Karpas-422 (cell line): ENCODE data around the gene VWF. TPM values are rescaled to one million over a fixed set of nuclear protein-coding genes. Genes with fewer than 3 reads are reported as not detected.

Source experiments
- DNase-seq: peaks from one replicate; pipeline ENCODE4 v3.0.0-alpha.2; 2015
- H2AFZ ChIP-seq: fragments of 200-600 bp; sonication (generic); 2 replicates; pipeline ENCODE4 v1.6.1; 2014; ENCODE audit warnings: antibody characterized with exemption, low read length, mixed read lengths
- H3K27ac ChIP-seq: fragments of 200-600 bp; sonication (generic); 2 replicates; pipeline ENCODE4 v1.5.1; 2014; ENCODE audit warnings: mild to moderate bottlenecking, low read length, moderate library complexity
- H3K27me3 ChIP-seq: fragments of 200-600 bp; sonication (generic); 2 replicates; pipeline ENCODE4 v1.6.1; 2014; ENCODE audit warnings: low read length, mixed read lengths
- H3K36me3 ChIP-seq: fragments of 200-600 bp; sonication (generic); 2 replicates; pipeline ENCODE4 v1.6.1; 2014; ENCODE audit warnings: low read length, mixed read lengths; ENCODE audit not compliant: insufficient read depth
- H3K4me1 ChIP-seq: fragments of 200-600 bp; sonication (generic); 2 replicates; pipeline ENCODE4 v1.6.1; 2014; ENCODE audit warnings: mild to moderate bottlenecking, low read length, mixed read lengths
- H3K4me2 ChIP-seq: fragments of 200-600 bp; sonication (generic); 2 replicates; pipeline ENCODE4 v1.6.1; 2014; ENCODE audit warnings: low read length, low read depth, mild to moderate bottlenecking; ENCODE audit not compliant: poor library complexity, severe bottlenecking
- H3K4me3 ChIP-seq: fragments of 200-600 bp; sonication (generic); 2 replicates; pipeline ENCODE4 v1.5.1; 2014; ENCODE audit warnings: mild to moderate bottlenecking, antibody characterized with exemption, low read length, mixed read lengths
- H3K79me2 ChIP-seq: fragments of 200-600 bp; sonication (generic); 2 replicates; pipeline ENCODE4 v1.6.1; 2014; ENCODE audit warnings: mild to moderate bottlenecking, low read length, mixed read lengths
- H3K9ac ChIP-seq: fragments of 200-600 bp; sonication (generic); 2 replicates; pipeline ENCODE4 v1.6.0; 2014; ENCODE audit warnings: low read length
- H3K9me2 ChIP-seq: fragments of 200-600 bp; sonication (generic), shearing (Covaris generic); replicated peaks from 2 replicates; pipeline ENCODE4 v1.6.0; 2014; ENCODE audit warnings: mild to moderate bottlenecking, low read length, moderate library complexity; ENCODE audit not compliant: insufficient read depth
- H3K9me3 ChIP-seq: fragments of 300-700, 200-600 bp; sonication (generic); 2 replicates; pipeline ENCODE4 v1.6.1; 2014; ENCODE audit warnings: low read length, mixed read lengths
- H4K20me1 ChIP-seq: fragments of 200-600 bp; sonication (generic); 2 replicates; pipeline ENCODE4 v1.6.1; 2014; ENCODE audit warnings: mild to moderate bottlenecking, antibody characterized with exemption, low read length, low read depth; ENCODE audit not compliant: insufficient read depth
- total RNA-seq: library from RNA; depleted of rRNA; stranded (reverse); fragments of >200 nt; shearing (Covaris generic); gene quantifications from 2 replicates; pipeline ENCODE4 v1.2.3, GENCODE V29; 2014; ENCODE audit warnings: low replicate concordance

The VWF gene
- total RNA-seq, 1 experiment from 2014 or later = not detected

DNA sequence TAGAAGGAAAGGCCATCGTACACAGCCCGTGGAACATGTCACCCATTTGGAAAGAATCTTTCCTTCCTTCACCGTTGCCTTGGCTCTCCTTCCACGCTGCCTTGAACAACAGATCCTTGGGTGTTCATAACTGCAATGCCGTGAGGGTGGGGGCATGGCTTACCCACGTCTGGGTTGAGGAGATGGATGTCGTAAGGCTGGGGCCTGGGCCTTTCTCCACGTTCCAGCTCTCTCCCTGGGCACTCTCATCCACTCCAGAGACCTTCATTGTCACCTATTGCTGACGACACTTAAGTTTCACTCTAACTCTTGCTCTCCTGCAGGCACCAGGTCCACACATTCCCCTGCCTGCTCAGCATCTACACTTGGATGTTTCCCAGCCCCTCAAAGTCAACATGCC lies 198.8 kb downstream of the VWF start:
- no peak overlapping the region for H2AFZ ChIP-seq
- H3K79me2 ChIP-seq = no peaks in the 10 kb centered on the region
- H3K4me3 ChIP-seq = no peak overlapping the region
- no peaks in the 10 kb centered on the region for H3K4me1 ChIP-seq
- DNase-seq = no peak
- no peaks in the 10 kb centered on the region for H3K9me2 ChIP-seq
- no peaks in the 10 kb centered on the region for H3K9me3 ChIP-seq
- H3K27ac ChIP-seq = no peak overlapping the region
- no peak overlapping the region for H3K4me2 ChIP-seq
- H4K20me1 ChIP-seq = no peaks in the 10 kb centered on the region
- no peak overlapping the region for H3K9ac ChIP-seq
- H3K27me3 ChIP-seq = no peaks in the 10 kb centered on the region
- no peaks in the 10 kb centered on the region for H3K36me3 ChIP-seq

DNA sequence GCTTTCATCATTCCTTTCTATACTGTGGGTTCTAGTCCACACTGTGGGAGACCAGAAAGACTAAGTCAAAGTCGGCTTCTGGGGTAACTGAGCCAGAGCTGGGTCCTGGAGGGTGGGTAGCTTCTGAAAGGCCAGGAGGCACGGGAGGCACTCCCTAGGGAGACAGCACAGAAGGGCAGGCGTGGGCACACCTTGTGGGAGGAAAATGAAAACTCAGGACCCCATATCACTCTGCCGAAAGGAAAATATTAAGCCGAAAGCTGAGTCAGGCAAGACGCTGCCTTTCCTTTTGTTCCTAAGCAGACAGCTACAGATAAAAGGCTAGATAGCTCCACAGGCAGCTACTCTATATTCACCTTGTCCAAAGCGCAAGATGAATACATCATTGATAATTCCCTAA lies 200.1 kb downstream of the VWF start:
- Histone ChIP-seq H3K4me2 (no peak overlapping the region), H4K20me1 (0 out of 2 replicates have a peak, but pooled peaks cover 3% of the 10 kb centered on the region), H2AFZ (no peak overlapping the region), H3K9ac (no peak overlapping the region), H3K4me1 (no peaks in the 10 kb centered on the region), H3K36me3 (no peaks in the 10 kb centered on the region), H3K9me3 (no peaks in the 10 kb centered on the region), H3K27ac (no peak overlapping the region), H3K27me3 (no peaks in the 10 kb centered on the region), H3K79me2 (no peaks in the 10 kb centered on the region), H3K4me3 (no peak overlapping the region), H3K9me2 (no peaks in the 10 kb centered on the region)
- no peak for DNase-seq

GRCh38 chr12:5923751-5924150 lies 200.7 kb downstream of the VWF start:
- no peaks in the 10 kb centered on the region for H3K79me2 ChIP-seq
- H2AFZ ChIP-seq = no peak overlapping the region
- no peaks in the 10 kb centered on the region for H3K9me2 ChIP-seq
- H3K4me3 ChIP-seq = no peak overlapping the region
- no peak overlapping the region for H3K9ac ChIP-seq
- H3K27ac ChIP-seq = no peak overlapping the region
- H3K9me3 ChIP-seq = no peaks in the 10 kb centered on the region
- H3K4me1 ChIP-seq = no peaks in the 10 kb centered on the region
- no peak for DNase-seq
- H3K36me3 ChIP-seq = no peaks in the 10 kb centered on the region
- H3K27me3 ChIP-seq = no peaks in the 10 kb centered on the region
- no peak overlapping the region for H3K4me2 ChIP-seq
- H4K20me1 ChIP-seq = 0 out of 2 replicates have a peak, but pooled peaks cover 3% of the 10 kb centered on the region

DNA sequence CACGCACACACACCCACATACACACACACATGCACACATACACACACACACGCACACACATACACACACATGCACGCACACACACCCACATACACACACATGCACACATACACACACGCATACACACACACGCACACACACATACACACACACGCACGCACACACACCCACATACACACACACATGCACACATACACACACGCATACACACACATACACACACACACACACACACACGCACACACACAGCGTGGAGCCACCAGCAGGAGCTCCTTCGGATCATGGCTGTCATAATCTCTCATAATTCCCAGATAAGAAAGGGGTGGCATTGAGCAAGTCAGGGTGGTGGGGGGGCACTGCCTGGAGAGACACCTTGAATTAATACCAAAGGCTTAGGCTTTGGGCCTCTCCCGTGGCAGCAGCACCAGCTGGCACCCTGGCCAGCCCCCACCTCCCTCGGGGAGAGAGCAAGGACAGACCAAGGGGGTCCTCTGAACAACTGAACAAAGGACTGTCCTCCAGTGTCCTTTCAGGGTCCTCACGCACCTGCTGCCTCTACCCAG lies 201.3 kb downstream of the VWF start:
- H3K9me2 ChIP-seq = no peaks in the 10 kb centered on the region
- H3K9me3 ChIP-seq = no peaks in the 10 kb centered on the region
- H3K36me3 ChIP-seq = no peaks in the 10 kb centered on the region
- no peak overlapping the region for H2AFZ ChIP-seq
- no peak overlapping the region for H3K9ac ChIP-seq
- H3K4me3 ChIP-seq = no peak overlapping the region
- no peak for DNase-seq
- H3K4me1 ChIP-seq = no peaks in the 10 kb centered on the region
- H4K20me1 ChIP-seq = 0 out of 2 replicates have a peak, but pooled peaks cover 3% of the 10 kb centered on the region
- no peak overlapping the region for H3K4me2 ChIP-seq
- H3K27me3 ChIP-seq = no peaks in the 10 kb centered on the region
- no peak overlapping the region for H3K27ac ChIP-seq
- no peaks in the 10 kb centered on the region for H3K79me2 ChIP-seq

DNA sequence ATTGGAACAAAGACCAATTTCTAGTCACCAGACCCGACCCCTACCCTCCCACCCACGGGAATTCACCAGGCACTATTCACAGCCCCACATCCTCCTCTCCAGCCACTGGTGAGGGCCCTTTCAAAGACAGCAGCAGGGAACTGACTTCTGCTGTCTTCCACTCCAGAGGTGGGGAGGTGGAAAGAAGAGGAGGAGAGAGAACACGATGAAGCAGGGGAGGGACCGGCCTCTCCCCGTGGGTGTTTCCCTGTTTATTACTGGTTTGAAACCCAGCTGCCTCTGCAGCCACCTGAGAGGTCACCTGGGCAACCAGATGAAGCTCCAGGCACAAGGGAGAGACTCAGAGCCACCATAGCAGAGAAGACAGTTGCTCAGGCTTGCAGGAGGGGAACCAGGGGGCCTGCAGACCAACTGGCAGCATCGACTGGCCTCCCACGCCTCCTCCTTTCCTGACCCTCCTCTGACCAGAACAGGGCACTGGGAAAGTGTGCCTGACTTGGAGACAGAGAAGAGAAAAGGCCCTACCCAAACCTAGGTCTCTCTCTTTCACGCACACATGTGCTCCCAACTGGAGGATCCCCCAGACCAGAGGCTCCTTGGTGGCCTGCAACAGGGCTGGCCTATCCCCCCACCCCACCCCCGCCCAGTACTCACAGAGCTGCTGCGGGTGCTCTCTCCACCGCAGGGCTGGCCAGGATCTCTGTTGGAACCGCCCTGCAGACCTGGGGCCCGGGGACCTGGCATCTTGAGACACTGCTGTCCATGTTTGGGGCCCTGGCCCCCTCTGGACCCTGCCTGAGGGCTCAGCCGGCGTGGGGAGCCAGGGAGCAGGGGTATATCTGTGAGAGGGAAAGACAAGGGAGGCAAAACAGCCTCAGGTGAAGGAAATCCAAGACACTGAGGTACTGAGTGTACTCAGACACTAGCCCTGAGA lies 202.2 kb downstream of the VWF start:
- Histone ChIP-seq H3K9me3 (no peaks in the 10 kb centered on the region), H3K9ac (no peak overlapping the region), H3K27me3 (no peaks in the 10 kb centered on the region), H3K27ac (no peak overlapping the region), H3K79me2 (no peaks in the 10 kb centered on the region), H3K4me2 (no peak overlapping the region), H3K9me2 (no peaks in the 10 kb centered on the region), H3K4me1 (no peaks in the 10 kb centered on the region), H4K20me1 (0 out of 2 replicates have a peak, but pooled peaks cover 3% of the 10 kb centered on the region), H2AFZ (no peak overlapping the region), H3K36me3 (no peaks in the 10 kb centered on the region), H3K4me3 (no peak overlapping the region)
- DNase-seq = no peak

DNA sequence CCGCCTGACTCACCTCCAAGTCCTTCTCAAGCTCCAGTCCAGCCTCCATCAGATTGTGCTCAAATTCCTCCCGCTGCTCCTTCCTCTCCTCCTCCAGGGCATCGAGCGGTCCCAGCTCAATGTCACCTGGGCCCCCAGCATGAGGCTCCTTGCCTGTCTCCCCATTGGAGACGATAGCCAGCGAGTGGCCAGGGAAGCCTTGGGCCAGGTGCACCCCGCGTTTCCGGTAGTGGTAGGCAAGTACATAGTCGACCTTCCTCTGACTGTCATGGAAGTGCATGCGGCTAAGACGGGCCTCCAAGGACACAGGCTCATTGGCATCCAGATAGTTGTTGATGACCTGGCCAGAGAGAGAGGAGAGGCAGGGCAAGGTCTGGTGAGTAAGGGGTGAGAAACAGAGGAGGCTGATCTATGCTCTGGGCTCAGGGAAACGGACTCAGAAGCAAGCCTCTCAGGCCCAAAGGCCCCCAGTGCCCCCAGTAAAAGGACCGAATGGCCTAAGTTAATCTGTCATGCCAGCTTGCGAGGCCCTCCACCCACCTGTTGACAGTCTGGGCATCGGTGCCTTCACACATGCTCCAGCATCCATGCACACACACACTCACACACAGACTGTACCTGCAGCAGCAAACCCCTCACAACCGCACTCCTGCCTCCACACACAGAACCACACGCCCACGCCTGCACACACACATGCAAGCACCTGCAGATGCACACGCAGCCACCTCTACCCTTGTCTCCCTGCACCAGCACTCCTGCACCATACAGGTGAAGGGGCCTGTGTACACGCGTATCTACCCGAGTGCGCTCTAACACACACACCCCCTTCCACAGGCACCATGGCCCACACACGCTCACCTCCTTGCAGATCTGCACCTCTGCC lies 203.2 kb downstream of the VWF start:
- Histone ChIP-seq H3K36me3 (no peaks in the 10 kb centered on the region), H3K27me3 (no peaks in the 10 kb centered on the region), H3K27ac (no peak overlapping the region), H3K9ac (no peak overlapping the region), H3K79me2 (no peaks in the 10 kb centered on the region), H3K4me1 (no peaks in the 10 kb centered on the region), H3K4me2 (no peak overlapping the region), H3K9me2 (no peaks in the 10 kb centered on the region), H4K20me1 (0 out of 2 replicates have a peak, but pooled peaks cover 3% of the 10 kb centered on the region), H2AFZ (no peak overlapping the region), H3K9me3 (no peaks in the 10 kb centered on the region), H3K4me3 (no peak overlapping the region)
- no peak for DNase-seq

DNA sequence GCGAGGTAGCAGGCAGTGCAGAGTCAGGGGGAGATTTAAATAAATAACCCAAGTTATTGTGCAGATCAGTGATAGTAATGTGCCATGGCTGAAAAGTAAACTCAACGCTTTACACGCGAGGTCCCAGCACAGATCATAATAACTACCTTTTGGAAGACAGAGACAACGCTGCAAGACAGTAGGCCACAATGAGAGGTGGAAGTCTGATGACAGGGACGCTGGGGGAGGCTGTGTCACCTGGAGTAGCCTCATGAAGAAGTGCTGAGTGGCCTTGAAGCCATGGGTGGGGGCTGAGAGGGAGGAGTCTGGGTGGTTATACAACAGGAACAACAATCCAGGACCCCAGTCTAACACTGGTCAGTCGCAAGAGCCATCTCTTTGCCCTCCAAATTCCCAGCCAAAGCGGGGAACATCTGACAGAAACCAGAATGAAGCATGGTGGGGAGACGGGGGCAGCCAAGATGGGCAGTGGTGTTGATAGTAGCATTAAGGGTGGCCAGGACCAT lies 207.6 kb downstream of the VWF start:
- Histone ChIP-seq H3K4me3 (no peak overlapping the region), H3K9me3 (no peaks in the 10 kb centered on the region), H3K36me3 (no peaks in the 10 kb centered on the region), H3K79me2 (no peaks in the 10 kb centered on the region), H4K20me1 (0 out of 2 replicates have a peak, but pooled peaks cover 3% of the 10 kb centered on the region), H2AFZ (no peak overlapping the region), H3K4me2 (no peak overlapping the region), H3K4me1 (no peaks in the 10 kb centered on the region), H3K9ac (no peak overlapping the region), H3K27me3 (no peaks in the 10 kb centered on the region), H3K27ac (no peak overlapping the region), H3K9me2 (no peaks in the 10 kb centered on the region)
- DNase-seq = no peak
